ENCODE measurements around the gene PLCH1.
A peak's percentile ranks its signal among the peaks of the same experiment; 100 is the strongest.

GRCh38 chr3:155744626-155745324, at the start of gene PLCH1:
- TF ChIP-seq POLR2A (IDR thresholded peaks at IDR 0.05; ENCODE audit: control extremely low read depth in 1 of 2, low read depth in 2 of 2, low read length in 2 of 2) (peak in 1 of 2 experiments; percentile 10; a peak in 1 of 3 replicates), USF2 (IDR thresholded peaks at IDR 0.05; ENCODE audit: low read length) (no peak), CTCF (IDR thresholded peaks at IDR 0.05; ENCODE audit: control extremely low read depth in 1 of 3, insufficient read depth in 1 of 3, low read depth in 1 of 3, low read length in 3 of 3) (no peak), EZH2 (IDR thresholded peaks at IDR 0.05; ENCODE audit: low read depth, low read length, severe bottlenecking) (no peak), RAD21 (IDR thresholded peaks at IDR 0.05 in 1 of 2, conservative IDR thresholded peaks at IDR 0.05 in 1 of 2; ENCODE audit: low read depth in 2 of 2, low read length in 2 of 2) (peak; percentile 16 to 19; a peak in 2 of 4 replicates), RFX5 (IDR thresholded peaks at IDR 0.05; ENCODE audit: borderline replicate concordance, low read depth, low read length) (0 out of 2 replicates have a peak, but pooled peaks have one; percentile 31), TAF1 (IDR thresholded peaks at IDR 0.05; ENCODE audit: low read depth, low read length) (peak; percentile 62)

Data from H1 (cell line).